ENCODE results near the gene IQCE. TPM values are rescaled to one million over a fixed set of nuclear protein-coding genes. Genes with fewer than 3 reads are reported as not detected.

IQCE gene
- total and polyA plus RNA-seq, 11 donors: 5.0 to 14.1 (median 10.3) TPM

- intact Hi-C loops (cut with DNase I): no loop called here
- 90 to 94% (median 93%) methylated on average over 2 to 12 of the region's 12 CpGs for WGBS, 4 donors
- DNase-seq (peak in 2 of 5 donors; percentile 16 to 55), ATAC-seq (no peak)
- Histone ChIP-seq H3K4me1 (no peaks in the 10 kb centered on the region), H3K36me3 (peaks cover 0 to 79% (median 20%) of the 10 kb centered on the region in 9 donors), H3K9me3 (no peaks in the 10 kb centered on the region), H3K27ac (no peak overlapping the region), H3K4me3 (no peak overlapping the region), H3K27me3 (no peaks in the 10 kb centered on the region)
- TF ChIP-seq CTCF (IDR thresholded peaks at IDR 0.05) (no peak), POLR2A (IDR thresholded peaks at IDR 0.05) (no peak)
Measured at GRCh38 chr7:2652736-2653060, 93.9 kb downstream of the IQCE start.

- DNase-seq (peak in 1 of 5 donors; percentile 46), ATAC-seq (no peak)
- no peaks in the 10 kb centered on the region for H3K9me3 ChIP-seq
- H3K4me3 ChIP-seq: no peak overlapping the region
- no peaks in the 10 kb centered on the region for H3K4me1 ChIP-seq
- no peak for TF ChIP-seq POLR2A (IDR thresholded peaks at IDR 0.05)
- no peak for TF ChIP-seq CTCF (IDR thresholded peaks at IDR 0.05)
- intact Hi-C loops (cut with DNase I): no loop called here
- H3K36me3 ChIP-seq: peaks cover 0 to 83% (median 13%) of the 10 kb centered on the region in 9 donors
- no peak overlapping the region for H3K27ac ChIP-seq
- no peaks in the 10 kb centered on the region for H3K27me3 ChIP-seq
- WGBS, 4 donors: 68 to 83% (median 75%) methylated on average over 5 of the region's 5 CpGs
Measured at GRCh38 chr7:2654059-2654458, 95.3 kb downstream of the IQCE start.

GRCh38 chr7:2655870-2656614, 97.3 kb downstream of the IQCE start:
- ATAC-seq (no peak), DNase-seq (peak in 1 of 5 donors; percentile 51)
- peaks cover 0 to 87% (median 13%) of the 10 kb centered on the region in 9 donors for H3K36me3 ChIP-seq
- no peaks in the 10 kb centered on the region for H3K9me3 ChIP-seq
- H3K4me3 ChIP-seq: no peak overlapping the region
- no peaks in the 10 kb centered on the region for H3K4me1 ChIP-seq
- no peak overlapping the region for H3K27ac ChIP-seq
- intact Hi-C loops (cut with DNase I): loop anchor here in 1 of 10 donors (5.0 kb wide), 1 partner anchor 44 kb away; no protein-coding TSS in a partner anchor
- H3K27me3 ChIP-seq: no peaks in the 10 kb centered on the region
- TF ChIP-seq CTCF (IDR thresholded peaks at IDR 0.05) (no peak), POLR2A (IDR thresholded peaks at IDR 0.05) (no peak)
- WGBS, 4 donors: 93 to 96% (median 95%) methylated on average over 21 to 29 of the region's 29 CpGs

GRCh38 chr7:2657208-2657607, 98.4 kb downstream of the IQCE start:
- Histone ChIP-seq H3K27ac (no peak overlapping the region), H3K4me1 (peaks cover 0 to under 1% (median 0%) of the 10 kb centered on the region in 12 donors), H3K9me3 (no peaks in the 10 kb centered on the region), H3K4me3 (no peak overlapping the region), H3K27me3 (no peaks in the 10 kb centered on the region), H3K36me3 (peaks cover 0 to 90% (median 11%) of the 10 kb centered on the region in 9 donors)
- peak in 1 of 5 donors; percentile 15 for DNase-seq
- no peak for ATAC-seq
- 50 to 99% (median 74%) methylated on average over 2 of the region's 2 CpGs for WGBS, 4 donors
- intact Hi-C loops (cut with DNase I): loop anchor here in 1 of 10 donors (5.0 kb wide), 1 partner anchor 45 kb away; no protein-coding TSS in a partner anchor
- TF ChIP-seq POLR2A (IDR thresholded peaks at IDR 0.05): no peak
- TF ChIP-seq CTCF (IDR thresholded peaks at IDR 0.05): no peak
